Testis (tissue), 3 donors: ENCODE data around the gene EMILIN2. TPM values are rescaled to one million over a fixed set of nuclear protein-coding genes. Genes with fewer than 3 reads are reported as not detected.

ENCODE experiments used
- DNase-seq: peaks from one replicate; pipeline ENCODE4 v3.0.0-alpha.2; 2019
- H3K27ac ChIP-seq, 2 donors: fragments of 200-600 bp; sonication (generic); one replicate each; pipeline ENCODE4 v1.5.1; 2019
- H3K27me3 ChIP-seq: fragments of 200-600 bp; sonication (generic); one replicate; pipeline ENCODE4 v1.5.1; 2019
- H3K36me3 ChIP-seq: fragments of 200-600 bp; sonication (generic); one replicate; pipeline ENCODE4 v1.5.1; 2017; ENCODE audit warnings: low read depth; ENCODE audit errors: missing control alignments
- H3K4me1 ChIP-seq: fragments of 200-600 bp; sonication (generic); one replicate; pipeline ENCODE4 v1.5.1; 2019
- H3K4me3 ChIP-seq, 2 donors: fragments of 200-600 bp; sonication (generic); one replicate each; pipeline ENCODE4 v1.5.1; 2017 to 2019
- H3K9me3 ChIP-seq: fragments of 200-600 bp; sonication (generic); one replicate; pipeline ENCODE4 v1.5.1; 2017
- POLR2A ChIP-seq: fragments of 450-650 bp; IDR thresholded peaks from one replicate; pipeline ENCODE4 v1.6.1; 2017; ENCODE audit warnings: antibody characterized with exemption, mild to moderate bottlenecking, moderate library complexity
- WGBS, 2 donors: methylation state at CpG; one replicate each; pipeline ENCODE4 v1.1.5; 2018; 5-methylcytosine and 5-hydroxymethylcytosine counted together
- intact Hi-C: fragments of 100-400 bp; cut with DNase I; formaldehyde crosslinking; loops from one replicate; pipeline ENCODE4 v1.15.1; 2023; ENCODE audit warnings: low total_unique reads
- polyA plus RNA-seq: library from polyadenylated mRNA; stranded (reverse); fragments of 350-450 nt; fragmentation: Illumina TruSeq; extraction: RNeasy Lipid Tissue Mini Kit (QIAGEN cat#74804); gene quantifications from one replicate; pipeline ENCODE4 v1.2.3, GENCODE V29; 2014; ENCODE audit warnings: low read depth, low replicate concordance; ENCODE audit not compliant: insufficient read depth
- total RNA-seq, 2 donors: library from RNA; depleted of rRNA; stranded (reverse); fragments of >200 nt; gene quantifications; one replicate each; pipeline ENCODE4 v1.2.3, GENCODE V29; 2016
- TF ChIP-seq, protein P1 (sequence below), 3 experiments: fragments of 450-650 bp in 2 of 3; fragments of 200-600 bp in 1 of 3; sonication (generic) in 1 of 3; IDR thresholded peaks; one replicate each; pipeline ENCODE4 v1.5.1; 2016 to 2019; ENCODE audit warnings: antibody characterized with exemption in 3 of 3, mild to moderate bottlenecking in 2 of 3, moderate library complexity in 1 of 3

The EMILIN2 gene
- total and polyA plus RNA-seq, 3 donors from 2014 or later = 21.4 to 34.1 (median 26.4) TPM

GRCh38 chr18:2889761-2890192, 43.0 kb downstream of the EMILIN2 start:
- Histone ChIP-seq H3K9me3 (no peaks in the 10 kb centered on the region), H3K36me3 (no peaks in the 10 kb centered on the region), H3K27me3 (no peaks in the 10 kb centered on the region), H3K4me1 (no peaks in the 10 kb centered on the region), H3K27ac (no peak overlapping the region), H3K4me3 (no peak overlapping the region)
- intact Hi-C loops = no loop called here
- WGBS, 2 donors = 72 to 85% methylated on average over 3 of the region's 3 CpGs
- no peak for DNase-seq
- TF ChIP-seq POLR2A = no peak
- TF ChIP-seq, protein P1, sequence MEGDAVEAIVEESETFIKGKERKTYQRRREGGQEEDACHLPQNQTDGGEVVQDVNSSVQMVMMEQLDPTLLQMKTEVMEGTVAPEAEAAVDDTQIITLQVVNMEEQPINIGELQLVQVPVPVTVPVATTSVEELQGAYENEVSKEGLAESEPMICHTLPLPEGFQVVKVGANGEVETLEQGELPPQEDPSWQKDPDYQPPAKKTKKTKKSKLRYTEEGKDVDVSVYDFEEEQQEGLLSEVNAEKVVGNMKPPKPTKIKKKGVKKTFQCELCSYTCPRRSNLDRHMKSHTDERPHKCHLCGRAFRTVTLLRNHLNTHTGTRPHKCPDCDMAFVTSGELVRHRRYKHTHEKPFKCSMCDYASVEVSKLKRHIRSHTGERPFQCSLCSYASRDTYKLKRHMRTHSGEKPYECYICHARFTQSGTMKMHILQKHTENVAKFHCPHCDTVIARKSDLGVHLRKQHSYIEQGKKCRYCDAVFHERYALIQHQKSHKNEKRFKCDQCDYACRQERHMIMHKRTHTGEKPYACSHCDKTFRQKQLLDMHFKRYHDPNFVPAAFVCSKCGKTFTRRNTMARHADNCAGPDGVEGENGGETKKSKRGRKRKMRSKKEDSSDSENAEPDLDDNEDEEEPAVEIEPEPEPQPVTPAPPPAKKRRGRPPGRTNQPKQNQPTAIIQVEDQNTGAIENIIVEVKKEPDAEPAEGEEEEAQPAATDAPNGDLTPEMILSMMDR (IDR thresholded peaks at IDR 0.05) = no peak

DNA sequence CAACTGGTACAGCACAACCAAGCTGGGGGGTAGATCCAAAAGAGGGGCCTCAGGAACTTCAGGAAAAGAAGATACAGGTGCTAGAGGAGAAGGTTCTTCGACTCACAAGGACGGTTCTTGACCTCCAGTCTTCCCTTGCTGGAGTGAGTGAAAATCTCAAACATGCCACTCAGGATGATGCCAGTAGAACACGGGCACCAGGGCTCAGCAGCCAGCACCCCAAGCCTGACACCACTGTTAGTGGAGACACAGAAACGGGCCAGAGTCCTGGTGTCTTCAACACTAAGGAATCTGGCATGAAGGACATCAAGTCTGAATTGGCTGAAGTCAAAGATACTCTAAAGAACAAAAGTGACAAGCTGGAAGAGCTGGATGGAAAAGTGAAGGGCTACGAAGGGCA, 43.8 kb downstream of the EMILIN2 start:
- no peaks in the 10 kb centered on the region for H3K9me3 ChIP-seq
- intact Hi-C loops = no loop called here
- WGBS, 2 donors = 90 to 100% methylated on average over 5 of the region's 5 CpGs
- H3K4me1 ChIP-seq = no peaks in the 10 kb centered on the region
- H3K4me3 ChIP-seq = no peak overlapping the region
- no peak overlapping the region for H3K27ac ChIP-seq
- no peak for TF ChIP-seq POLR2A
- TF ChIP-seq, protein P1 (IDR thresholded peaks at IDR 0.05) = no peak
- no peaks in the 10 kb centered on the region for H3K36me3 ChIP-seq
- DNase-seq = no peak
- no peaks in the 10 kb centered on the region for H3K27me3 ChIP-seq

GRCh38 chr18:2891526-2892431, 45.0 kb downstream of the EMILIN2 start:
- H3K27me3 ChIP-seq = no peaks in the 10 kb centered on the region
- no peak overlapping the region for H3K4me3 ChIP-seq
- H3K4me1 ChIP-seq = no peaks in the 10 kb centered on the region
- DNase-seq = no peak
- H3K9me3 ChIP-seq = no peaks in the 10 kb centered on the region
- H3K36me3 ChIP-seq = no peaks in the 10 kb centered on the region
- H3K27ac ChIP-seq = no peak overlapping the region
- 87 to 94% methylated on average over 20 of the region's 20 CpGs for WGBS, 2 donors
- intact Hi-C loops = no loop called here
- TF ChIP-seq, protein P1 (IDR thresholded peaks at IDR 0.05) = no peak
- TF ChIP-seq POLR2A = no peak

DNA sequence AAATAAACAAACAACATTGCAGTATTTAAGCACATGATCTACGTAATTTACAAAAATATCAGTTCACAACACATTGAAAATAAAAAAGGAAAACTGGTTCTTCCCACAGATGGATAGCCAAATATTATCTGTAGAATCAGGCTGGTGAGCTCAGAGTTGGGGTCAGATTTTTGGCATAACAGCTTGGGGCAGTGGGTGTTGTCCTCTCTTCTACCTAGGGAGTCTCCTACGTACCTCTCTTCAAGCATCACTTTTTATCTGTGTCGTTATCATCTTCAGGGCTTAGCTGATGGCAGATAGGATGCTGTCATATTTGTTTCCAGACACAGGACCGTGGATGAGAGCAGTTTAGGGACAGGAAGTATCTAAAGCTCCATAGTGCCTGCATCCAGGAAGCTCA, 46.2 kb downstream of the EMILIN2 start:
- DNase-seq = no peak
- WGBS, 2 donors = 87 to 90% methylated on average over 4 of the region's 4 CpGs
- Histone ChIP-seq H3K27me3 (no peaks in the 10 kb centered on the region), H3K9me3 (no peaks in the 10 kb centered on the region), H3K36me3 (no peaks in the 10 kb centered on the region), H3K4me1 (no peaks in the 10 kb centered on the region), H3K4me3 (no peak overlapping the region), H3K27ac (no peak overlapping the region)
- intact Hi-C loops = no loop called here
- TF ChIP-seq, protein P1 (IDR thresholded peaks at IDR 0.05) = no peak
- TF ChIP-seq POLR2A = no peak

GRCh38 chr18:2893676-2894075, 46.9 kb downstream of the EMILIN2 start:
- intact Hi-C loops = no loop called here
- no peak overlapping the region for H3K27ac ChIP-seq
- 80 to 86% methylated on average over 5 of the region's 5 CpGs for WGBS, 2 donors

More at GRCh38 chr18:2893676-2894075, 46.9 kb downstream of the EMILIN2 start:
- no peak for TF ChIP-seq POLR2A
- TF ChIP-seq, protein P1 (IDR thresholded peaks at IDR 0.05) = no peak
- no peaks in the 10 kb centered on the region for H3K36me3 ChIP-seq
- no peaks in the 10 kb centered on the region for H3K9me3 ChIP-seq
- DNase-seq = no peak
- H3K27me3 ChIP-seq = no peaks in the 10 kb centered on the region
- peaks cover 3% of the 10 kb centered on the region for H3K4me1 ChIP-seq
- H3K4me3 ChIP-seq = no peak overlapping the region
